ENCODE results near the gene BCAR3.

Gene BCAR3

GRCh38 chr1:93636712-93637111 is 44.9 kb downstream of the BCAR3 start:
- DNase-seq (ENCODE audit: low read depth), result no peak

DNA sequence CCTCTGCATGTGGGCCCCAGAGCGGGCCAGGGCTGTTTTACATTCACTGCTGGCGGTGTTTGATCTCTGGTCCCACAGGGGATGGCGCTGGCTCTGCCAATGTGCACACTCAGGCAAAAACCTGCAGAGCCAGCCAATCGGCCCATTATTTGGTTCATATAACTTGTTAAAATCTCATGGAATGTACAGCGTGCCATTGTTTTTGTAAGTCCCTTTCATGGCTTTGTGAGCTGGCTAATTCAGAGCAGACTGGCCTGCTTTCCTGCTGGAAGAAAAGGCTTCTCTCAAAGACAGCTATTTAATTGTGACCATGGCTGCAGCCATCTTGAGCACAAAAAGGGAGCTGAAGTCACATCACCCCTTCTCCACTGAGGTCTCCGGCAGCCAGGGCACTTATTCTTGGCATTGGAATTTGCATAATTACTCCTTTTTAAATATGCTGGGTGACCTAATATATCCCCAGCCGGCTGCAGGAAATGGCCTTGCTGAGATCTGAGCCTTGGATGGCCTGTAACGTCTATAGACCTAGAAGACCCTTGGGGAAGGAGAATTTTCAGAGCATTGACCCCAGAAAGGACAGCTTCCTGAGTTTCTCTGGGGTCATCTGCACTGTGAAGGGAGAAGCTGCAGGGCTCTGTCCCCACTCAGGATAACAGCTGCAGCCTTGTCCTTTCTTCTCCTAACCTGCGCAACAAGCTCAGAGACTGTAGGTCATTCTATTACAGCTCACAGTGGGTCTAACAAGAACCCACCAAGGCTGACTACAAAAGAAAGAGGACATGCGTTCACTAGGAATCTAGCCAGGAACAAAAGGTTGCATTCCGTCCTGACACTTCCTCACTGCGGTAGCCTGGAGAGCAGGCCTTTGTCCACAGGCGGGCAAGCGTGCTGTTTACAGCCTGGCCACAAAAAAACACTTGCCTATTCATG is 45.8 kb downstream of the BCAR3 start:
- DNase-seq (ENCODE audit: low read depth), result no peak

DNA sequence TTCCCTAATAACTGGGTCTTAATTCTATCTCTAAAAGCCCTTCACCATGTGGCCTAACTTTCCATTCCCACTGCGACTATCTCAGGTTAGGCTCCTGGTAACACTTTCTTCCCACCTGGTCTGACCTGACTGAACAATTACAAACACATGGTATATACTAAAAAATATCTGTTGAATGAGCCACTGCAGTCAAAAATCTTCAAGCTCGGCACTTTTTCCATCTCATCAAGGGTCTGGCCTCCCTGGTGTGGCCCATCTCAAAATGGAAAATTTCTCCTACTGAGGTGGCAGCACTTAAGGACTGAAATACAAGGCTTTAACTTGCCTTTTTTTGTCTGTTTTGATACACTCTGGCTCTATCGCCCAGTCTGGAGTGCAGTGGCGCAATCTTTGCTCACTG is 48.3 kb downstream of the BCAR3 start:
- no peak for DNase-seq (ENCODE audit: low read depth)

GRCh38 chr1:93631626-93632365 is 49.8 kb downstream of the BCAR3 start:
- no peak for DNase-seq (ENCODE audit: low read depth)

DNA sequence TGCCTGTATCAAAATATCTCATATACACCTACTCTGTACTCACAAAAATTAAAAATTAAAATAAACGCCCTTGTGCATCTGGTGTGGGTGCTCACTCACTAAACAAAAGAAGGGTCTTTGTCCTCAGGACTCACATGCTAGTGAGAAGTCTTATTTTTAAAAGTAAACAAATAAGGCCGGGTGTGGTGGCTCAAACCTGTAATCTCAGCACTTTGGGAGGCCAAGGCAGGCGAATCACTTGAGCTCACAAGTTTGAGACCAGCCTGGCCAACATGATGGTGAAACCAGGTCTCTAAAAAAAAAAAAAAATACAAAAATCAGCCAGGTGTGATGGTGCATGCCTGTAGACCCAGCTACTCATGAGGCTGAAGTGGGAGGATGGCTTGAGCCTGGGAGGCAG is 51.5 kb downstream of the BCAR3 start:
- DNase-seq (ENCODE audit: low read depth), result no peak

DNA sequence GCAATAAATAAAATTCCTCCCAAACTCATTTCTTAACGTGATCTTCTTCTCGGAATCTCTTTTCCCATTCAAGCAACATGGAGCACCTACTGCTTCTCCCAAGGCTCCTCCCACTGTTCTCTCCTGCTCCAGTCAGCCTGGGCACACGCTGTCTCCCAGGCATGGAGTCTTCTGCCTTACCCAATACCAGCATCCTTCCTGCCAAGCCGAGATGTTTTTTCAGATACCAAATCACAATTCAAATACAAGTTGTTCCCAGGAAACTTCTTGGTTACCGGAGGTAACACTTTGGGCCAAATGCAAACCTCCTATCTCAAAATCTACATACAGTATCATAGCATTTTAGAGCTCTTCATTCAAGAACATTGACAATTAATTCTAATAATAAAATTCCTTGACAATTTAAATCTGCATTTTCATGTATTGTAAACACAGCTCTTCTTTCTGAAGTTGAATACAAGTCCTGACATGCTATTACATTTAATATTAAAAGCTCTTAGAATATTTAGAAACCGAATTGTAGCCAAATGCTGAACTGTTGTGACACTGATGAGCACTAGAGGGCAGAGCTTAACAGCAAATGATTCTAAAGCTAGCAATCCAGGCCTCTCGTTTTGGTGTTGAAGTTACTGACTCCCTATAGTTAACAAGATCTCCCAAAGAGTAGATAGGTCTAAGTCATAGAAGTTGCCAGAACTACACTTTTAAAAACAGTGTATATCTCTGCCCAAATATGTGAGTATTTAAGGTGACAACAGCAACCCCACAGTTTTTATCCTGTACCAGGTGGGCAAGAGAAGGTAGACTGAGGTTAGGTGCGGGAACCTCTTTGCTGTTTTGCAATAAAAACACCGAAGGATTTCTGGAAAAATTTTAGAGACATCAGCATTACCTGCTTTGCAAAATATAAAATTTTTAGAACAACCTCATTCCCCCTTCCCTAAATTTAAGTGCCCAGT is 52.3 kb downstream of the BCAR3 start:
- no peak for DNase-seq (ENCODE audit: low read depth)

DNA sequence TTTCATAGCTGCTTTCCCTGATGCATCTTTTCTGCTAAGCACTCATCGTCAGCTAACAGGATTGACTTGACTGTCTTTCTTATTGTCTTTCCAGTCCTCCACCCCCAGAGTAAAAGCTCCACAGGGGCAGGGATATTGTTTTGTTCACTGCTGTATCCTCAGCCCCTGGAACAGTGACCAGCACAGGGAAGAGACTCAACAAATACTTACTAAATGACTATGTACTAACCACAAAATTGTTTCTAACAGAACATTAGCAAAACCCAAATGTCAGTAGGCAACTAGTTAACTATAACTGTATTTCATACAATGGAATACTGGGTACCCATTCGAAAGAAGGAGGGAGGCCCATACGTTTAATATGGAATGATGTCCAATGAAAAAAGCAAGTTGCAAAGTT is 53.0 kb downstream of the BCAR3 start:
- no peak for DNase-seq (ENCODE audit: low read depth)

GRCh38 chr1:93625582-93626327 is 55.9 kb downstream of the BCAR3 start:
- DNase-seq (ENCODE audit: low read depth), result no peak

DNA sequence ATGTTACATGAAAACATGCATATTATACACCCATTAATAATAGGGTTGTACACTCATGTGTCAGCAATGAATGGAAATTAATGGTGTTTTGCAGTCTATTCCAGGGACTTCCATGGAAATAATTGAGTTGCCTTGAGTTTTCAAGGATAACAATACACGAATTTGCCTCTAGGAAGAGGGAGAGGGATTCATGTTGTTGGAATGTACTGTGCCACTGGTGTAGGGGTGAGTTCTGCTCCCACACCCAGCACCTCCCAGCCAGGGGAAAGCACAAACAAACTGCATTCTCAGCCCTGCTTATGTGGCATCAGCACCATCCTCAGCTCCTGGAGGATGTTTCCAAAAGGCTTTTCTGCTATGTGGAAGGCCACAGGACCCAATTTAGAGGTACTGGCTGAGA is 57.8 kb downstream of the BCAR3 start:
- no peak for DNase-seq (ENCODE audit: low read depth)

DNA sequence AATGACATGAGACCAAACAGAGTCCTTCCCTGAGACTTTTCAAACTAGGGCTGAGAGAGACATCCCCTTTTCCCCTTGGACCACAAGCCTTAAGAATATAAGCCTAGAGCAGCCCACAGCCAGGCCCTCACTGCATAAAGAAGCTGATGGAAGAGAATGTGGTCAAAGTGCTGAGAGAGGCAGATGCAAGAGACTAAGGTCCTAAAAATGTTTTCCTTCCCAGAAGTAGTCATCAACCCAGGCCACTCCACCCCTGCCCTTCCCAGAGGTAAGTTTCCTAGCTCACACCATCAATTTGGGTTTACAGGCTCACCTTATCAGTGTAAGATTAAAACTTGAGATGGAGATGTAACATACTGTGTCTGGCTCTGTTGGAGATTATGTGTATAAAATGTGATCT is 58.2 kb downstream of the BCAR3 start:
- no peak for DNase-seq (ENCODE audit: low read depth)

- DNase-seq (ENCODE audit: low read depth), result no peak
These were observed 60.4 kb downstream of the BCAR3 start for GRCh38 chr1:93621246-93621645.

- DNase-seq (ENCODE audit: low read depth), result no peak
These were observed 60.8 kb downstream of the BCAR3 start for GRCh38 chr1:93620841-93621210.

DNA sequence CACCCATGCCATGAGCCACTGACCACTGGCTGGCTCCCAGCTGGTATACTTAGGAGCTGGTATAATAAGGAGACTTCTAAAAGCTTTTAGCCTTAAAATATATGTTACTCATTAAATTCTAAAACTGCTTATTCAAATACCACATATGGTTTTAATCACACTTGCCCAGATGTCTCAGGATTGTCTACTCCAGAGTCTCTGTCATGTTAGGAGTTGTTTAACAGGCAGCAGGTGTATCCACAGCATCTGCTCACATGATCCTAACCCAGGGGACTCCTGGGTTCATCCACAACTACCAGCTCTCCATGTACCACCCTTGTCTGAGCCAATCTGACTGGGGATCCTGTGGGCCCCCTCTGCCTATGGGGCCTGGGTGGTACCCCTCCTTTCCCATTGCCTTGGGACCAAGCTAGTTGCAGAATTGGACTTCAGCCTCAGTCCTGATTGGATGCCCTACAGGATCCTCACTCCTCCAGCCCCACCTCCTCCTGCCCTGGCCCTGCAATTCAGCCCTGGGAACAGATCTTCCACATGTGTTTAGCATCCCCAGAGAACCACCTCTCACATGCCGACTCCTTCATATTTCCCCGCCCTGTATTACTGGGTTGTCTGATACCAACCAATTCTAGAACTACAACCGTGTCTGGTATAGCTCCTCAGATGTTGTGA is 61.3 kb downstream of the BCAR3 start:
- DNase-seq (ENCODE audit: low read depth), result no peak

DNA sequence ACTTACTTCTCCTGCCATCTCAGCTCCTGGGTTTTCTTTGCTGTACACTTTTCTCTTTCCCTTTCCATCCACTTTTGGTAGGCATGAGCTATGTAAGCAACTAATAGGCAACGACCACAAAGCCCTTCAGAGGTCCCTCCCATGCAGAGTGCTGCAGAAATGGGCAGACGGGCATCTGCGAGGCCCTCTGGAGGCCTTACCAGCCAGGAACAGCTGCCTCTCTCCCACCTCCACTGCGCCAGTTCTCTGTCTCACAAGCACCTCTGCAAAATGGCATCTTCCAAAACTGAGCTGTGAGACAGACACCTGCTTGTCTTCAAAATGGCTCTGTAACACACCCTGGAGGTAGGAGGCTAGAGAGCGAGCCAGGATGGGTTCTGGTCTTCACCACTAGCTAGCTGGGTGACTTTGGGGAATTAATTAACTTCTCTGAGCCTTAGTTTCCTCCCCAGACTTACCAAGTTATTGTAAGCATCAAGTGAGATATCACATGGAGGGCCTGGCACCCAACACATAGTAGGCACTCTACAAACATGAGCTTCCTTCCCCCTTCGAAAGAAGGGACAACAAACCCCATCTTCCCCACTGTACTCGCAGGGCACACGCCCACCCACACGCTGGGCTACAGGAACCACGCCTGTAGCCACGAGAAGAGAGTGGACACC is 62.0 kb downstream of the BCAR3 start:
- DNase-seq (ENCODE audit: low read depth), result no peak

DNA sequence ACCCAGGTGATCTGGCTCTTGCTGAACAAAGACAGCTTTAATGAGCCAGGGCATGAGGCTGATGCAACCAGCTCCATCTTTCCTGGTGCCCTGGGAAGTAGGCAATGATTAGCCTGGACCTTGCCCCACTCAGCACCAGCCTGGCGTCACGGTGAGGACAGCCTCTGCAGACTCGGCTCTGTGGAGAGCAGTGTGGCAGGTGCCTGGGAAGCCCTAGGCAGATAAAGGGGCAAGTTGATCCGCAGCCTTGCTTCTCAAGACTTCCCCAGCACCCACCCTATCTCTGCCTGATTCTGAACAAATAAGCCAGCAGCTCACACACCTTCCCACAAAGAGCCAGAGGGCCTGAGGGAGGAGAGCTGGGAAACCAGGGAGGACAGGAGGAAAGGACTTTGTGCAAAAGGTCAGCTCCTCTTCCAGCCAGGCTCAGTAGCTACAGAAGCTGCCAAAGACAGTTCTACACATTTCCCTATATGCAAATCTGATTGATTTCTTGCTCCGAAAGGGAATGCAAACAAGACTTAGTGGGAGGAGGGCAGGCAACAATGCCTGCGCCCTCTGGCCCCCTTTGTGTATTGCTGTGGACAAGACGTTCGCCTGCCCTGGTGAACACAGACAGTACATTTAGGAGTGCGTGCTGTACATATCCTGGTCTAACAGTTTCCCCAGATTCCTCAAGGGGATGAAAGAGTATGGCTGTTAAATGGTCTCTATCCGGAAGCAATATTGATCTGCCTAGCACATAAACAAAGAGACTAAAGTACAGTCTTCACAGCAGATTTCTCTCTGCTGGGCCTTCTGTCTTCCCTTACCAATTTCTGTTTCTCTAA is 63.8 kb downstream of the BCAR3 start:
- DNase-seq (ENCODE audit: low read depth), result no peak

- DNase-seq (ENCODE audit: low read depth), result no peak
These were observed 64.5 kb downstream of the BCAR3 start for GRCh38 chr1:93616996-93617669.

- no peak for DNase-seq (ENCODE audit: low read depth)
These were observed 65.2 kb downstream of the BCAR3 start for GRCh38 chr1:93616221-93616995.

DNA sequence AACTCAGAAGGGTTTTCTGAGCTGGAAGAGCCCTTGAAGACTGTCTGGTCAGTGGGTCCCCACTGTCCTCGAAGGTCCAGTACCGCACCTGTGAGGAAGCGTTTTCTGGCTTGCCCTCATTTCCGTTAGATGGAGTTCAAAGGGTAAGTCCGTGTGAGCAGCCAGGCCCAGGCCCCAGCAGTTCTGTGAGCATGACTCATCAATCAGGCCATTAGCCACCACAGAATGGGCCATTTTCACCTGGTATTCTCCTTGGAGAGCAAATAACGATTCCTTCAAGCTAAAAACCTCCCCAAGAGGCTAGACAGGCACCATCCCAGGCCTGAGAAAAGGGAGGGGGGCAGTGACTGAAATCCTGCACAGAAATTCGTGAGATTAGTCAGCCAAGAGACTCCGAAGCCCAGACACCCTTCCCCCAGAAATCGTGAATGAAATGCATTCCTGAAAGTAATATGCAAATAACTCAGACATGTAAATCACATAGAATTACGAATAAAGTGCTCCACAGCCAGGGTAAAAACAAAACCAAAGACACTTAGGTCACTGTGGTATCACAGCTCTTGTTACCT is 66.0 kb downstream of the BCAR3 start:
- no peak for DNase-seq (ENCODE audit: low read depth)

Data from stimulated activated CD8-positive, alpha-beta memory T cell treated with anti-CD3 and anti-CD28 coated beads, Interleukin-15, amount 100 ng/mL, for 24 hours (primary cell).